Left ventricle myocardium inferior (tissue), 1 donor: ENCODE measurements around the gene NFASC. TPM values are rescaled to one million over a fixed set of nuclear protein-coding genes. Genes with fewer than 3 reads are reported as not detected.
A peak's percentile ranks its signal among the peaks of the same experiment; 100 is the strongest.

Source experiments
- DNase-seq: peaks from one replicate; pipeline ENCODE4 v3.0.0-alpha.2; 2020
- H3K27ac ChIP-seq: fragments of 200-600 bp; replicated peaks from 2 replicates; pipeline ENCODE4 v1.8.0; 2021
- H3K27me3 ChIP-seq: fragments of 200-600 bp; 2 replicates; pipeline ENCODE4 v1.8.0; 2021; ENCODE audit warnings: low read depth
- H3K36me3 ChIP-seq: fragments of 200-600 bp; 2 replicates; pipeline ENCODE4 v1.8.0; 2021
- H3K4me1 ChIP-seq: fragments of 200-600 bp; 2 replicates; pipeline ENCODE4 v1.8.0; 2021
- H3K4me3 ChIP-seq: fragments of 200-600 bp; 2 replicates; pipeline ENCODE4 v1.8.0; 2021; ENCODE audit warnings: mild to moderate bottlenecking, moderate library complexity
- H3K9me3 ChIP-seq: fragments of 200-600 bp; replicated peaks from 2 replicates; pipeline ENCODE4 v1.8.0; 2021
- intact Hi-C: fragments of 100-400 bp; cut with micrococcal nuclease; formaldehyde crosslinking; loops from one replicate; pipeline ENCODE4 v1.11.0; 2022
- total RNA-seq: library from RNA; stranded (reverse); fragmentation: NEBNext Ultra II Directional; extraction: Animal tissue kit (Norgen Biotek cat#: 25700); gene quantifications from one replicate; pipeline ENCODE4 v1.2.1, GENCODE V29; 2021
- TF ChIP-seq, protein P1 (sequence below): fragments of 200-600 bp; IDR thresholded peaks from 2 replicates; pipeline ENCODE4 v1.8.0; 2021; ENCODE audit warnings: antibody characterized with exemption, mild to moderate bottlenecking, borderline replicate concordance
- donor health status: DM: no; HTN: yes; CAD: no; lungs with severe emphysema.

Gene NFASC
- total RNA-seq, 1 donor from 2014 or later, result 8.2 TPM

- no peaks in the 10 kb centered on the region for H3K9me3 ChIP-seq
- H3K4me3 ChIP-seq, result peak overlapping the region; percentile 1
- peak; percentile 30 for DNase-seq
- peaks cover 42% of the 10 kb centered on the region for H3K4me1 ChIP-seq
- intact Hi-C loops, result no loop called here
- TF ChIP-seq, protein P1, sequence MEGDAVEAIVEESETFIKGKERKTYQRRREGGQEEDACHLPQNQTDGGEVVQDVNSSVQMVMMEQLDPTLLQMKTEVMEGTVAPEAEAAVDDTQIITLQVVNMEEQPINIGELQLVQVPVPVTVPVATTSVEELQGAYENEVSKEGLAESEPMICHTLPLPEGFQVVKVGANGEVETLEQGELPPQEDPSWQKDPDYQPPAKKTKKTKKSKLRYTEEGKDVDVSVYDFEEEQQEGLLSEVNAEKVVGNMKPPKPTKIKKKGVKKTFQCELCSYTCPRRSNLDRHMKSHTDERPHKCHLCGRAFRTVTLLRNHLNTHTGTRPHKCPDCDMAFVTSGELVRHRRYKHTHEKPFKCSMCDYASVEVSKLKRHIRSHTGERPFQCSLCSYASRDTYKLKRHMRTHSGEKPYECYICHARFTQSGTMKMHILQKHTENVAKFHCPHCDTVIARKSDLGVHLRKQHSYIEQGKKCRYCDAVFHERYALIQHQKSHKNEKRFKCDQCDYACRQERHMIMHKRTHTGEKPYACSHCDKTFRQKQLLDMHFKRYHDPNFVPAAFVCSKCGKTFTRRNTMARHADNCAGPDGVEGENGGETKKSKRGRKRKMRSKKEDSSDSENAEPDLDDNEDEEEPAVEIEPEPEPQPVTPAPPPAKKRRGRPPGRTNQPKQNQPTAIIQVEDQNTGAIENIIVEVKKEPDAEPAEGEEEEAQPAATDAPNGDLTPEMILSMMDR, result no peak
- H3K27me3 ChIP-seq, result no peaks in the 10 kb centered on the region
- H3K36me3 ChIP-seq, result no peaks in the 10 kb centered on the region
- peak overlapping the region; percentile 84 for H3K27ac ChIP-seq
Observed at GRCh38 chr1:204959836-204960235, 89.2 kb downstream of the NFASC start.

GRCh38 chr1:204960306-204961125 is 89.9 kb downstream of the NFASC start:
- H3K27ac ChIP-seq, result peak overlapping the region; percentile 84
- H3K4me3 ChIP-seq, result peak overlapping the region; percentile 1
- H3K9me3 ChIP-seq, result no peaks in the 10 kb centered on the region
- intact Hi-C loops, result no loop called here
- TF ChIP-seq, protein P1, result no peak
- no peak for DNase-seq
- H3K36me3 ChIP-seq, result no peaks in the 10 kb centered on the region
- H3K27me3 ChIP-seq, result no peaks in the 10 kb centered on the region
- peaks cover 42% of the 10 kb centered on the region for H3K4me1 ChIP-seq

- Histone ChIP-seq H3K4me1 (peaks cover 42% of the 10 kb centered on the region), H3K9me3 (no peaks in the 10 kb centered on the region), H3K36me3 (no peaks in the 10 kb centered on the region), H3K27me3 (no peaks in the 10 kb centered on the region), H3K27ac (peak overlapping the region; percentile 34), H3K4me3 (no peak overlapping the region)
- TF ChIP-seq, protein P1, result no peak
- intact Hi-C loops, result no loop called here
- DNase-seq, result peak; percentile 33
Observed at GRCh38 chr1:204961765-204962419, 91.2 kb downstream of the NFASC start.

DNA sequence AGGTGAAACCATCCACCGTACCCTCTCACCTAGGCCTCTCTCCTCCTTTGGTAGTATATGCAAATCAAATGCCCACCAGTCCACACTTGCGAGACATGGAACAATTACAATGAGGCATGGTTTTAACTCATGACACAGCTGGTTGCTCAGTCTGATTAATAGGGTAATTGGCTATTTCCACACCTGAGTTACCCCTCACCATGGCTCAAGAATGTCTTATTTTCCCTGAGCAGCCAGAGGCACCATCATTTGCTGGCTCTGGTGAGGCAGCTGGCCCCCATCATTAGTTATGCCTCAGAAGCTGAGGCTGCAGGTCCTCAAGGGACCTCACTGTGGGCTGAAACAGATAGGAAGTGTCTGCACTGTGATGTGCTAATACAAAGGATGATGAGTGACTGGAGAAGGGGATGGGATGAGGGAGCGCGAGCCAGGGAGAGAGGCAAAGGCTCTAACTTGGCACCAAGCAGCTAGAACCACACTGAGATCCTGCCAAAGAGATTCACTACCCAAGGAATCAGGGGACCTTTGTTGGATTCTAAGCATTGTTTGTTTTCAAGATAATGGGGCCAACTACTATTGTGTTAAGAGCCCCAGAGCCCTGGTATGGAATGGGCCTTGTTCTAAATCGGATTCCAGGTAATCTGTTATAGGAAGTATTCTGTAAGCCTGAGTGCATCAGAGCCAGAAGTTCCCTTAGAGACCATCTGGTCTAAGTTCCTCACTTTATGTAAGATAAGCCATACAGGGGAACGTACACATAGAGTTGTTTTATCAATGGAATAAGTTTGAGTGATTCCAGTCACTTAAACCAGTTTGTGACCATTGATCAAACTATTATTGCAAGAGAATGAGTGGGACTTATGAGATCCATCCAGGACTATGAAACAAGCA is 92.3 kb downstream of the NFASC start:
- Histone ChIP-seq H3K4me1 (peaks cover 42% of the 10 kb centered on the region), H3K9me3 (no peaks in the 10 kb centered on the region), H3K27ac (no peak overlapping the region), H3K36me3 (peaks cover 3% of the 10 kb centered on the region), H3K4me3 (no peak overlapping the region), H3K27me3 (no peaks in the 10 kb centered on the region)
- intact Hi-C loops, result no loop called here
- TF ChIP-seq, protein P1, result no peak
- no peak for DNase-seq

DNA sequence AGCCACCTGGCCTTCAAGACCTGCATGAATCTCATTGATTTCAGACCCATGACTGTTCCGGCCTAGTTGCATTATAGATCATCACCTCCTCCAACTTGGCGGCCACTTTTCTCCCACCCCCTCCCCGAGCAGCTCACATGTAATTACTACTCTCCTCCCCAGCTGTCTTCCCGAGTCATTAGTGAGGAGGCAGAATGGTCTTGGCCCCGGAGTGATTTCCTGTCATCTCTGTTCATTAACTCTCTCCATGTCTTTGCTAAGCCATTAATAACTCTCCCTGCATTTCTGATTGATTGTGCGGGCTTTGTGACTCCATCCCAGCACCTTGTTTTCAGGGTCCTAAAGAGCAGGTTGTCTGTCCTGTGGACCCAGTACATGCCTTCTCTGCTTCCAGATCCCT is 96.8 kb downstream of the NFASC start:
- Histone ChIP-seq H3K27me3 (peaks cover 8% of the 10 kb centered on the region), H3K4me3 (no peak overlapping the region), H3K4me1 (peaks cover 9% of the 10 kb centered on the region), H3K36me3 (peaks cover 3% of the 10 kb centered on the region), H3K9me3 (no peaks in the 10 kb centered on the region), H3K27ac (no peak overlapping the region)
- TF ChIP-seq, protein P1, result no peak
- DNase-seq, result no peak
- intact Hi-C loops, result no loop called here
